Trophoblast cell (in vitro differentiated cells and primary cell): ENCODE data around the gene ELFN1.

ENCODE experiments used
- DNase-seq, 2 donors: peaks; one replicate each; pipeline ENCODE4 v3.0.0-alpha.2; 2016
- H2AFZ ChIP-seq: 2 replicates; pipeline ENCODE4 v1.6.1; 2013; ENCODE audit warnings: low read length, moderate library complexity, mild to moderate bottlenecking; ENCODE audit not compliant: insufficient read depth, poor library complexity
- H2AK5ac ChIP-seq: 2 replicates; pipeline ENCODE4 v1.6.1; 2013; ENCODE audit warnings: mild to moderate bottlenecking, low read length
- H2BK120ac ChIP-seq: 2 replicates; pipeline ENCODE4 v1.6.1; 2013; ENCODE audit warnings: low read length, mild to moderate bottlenecking, moderate library complexity; ENCODE audit not compliant: insufficient read depth, poor library complexity
- H2BK12ac ChIP-seq: 2 replicates; pipeline ENCODE4 v1.6.1; 2013; ENCODE audit warnings: mild to moderate bottlenecking, low read length, moderate library complexity
- H2BK5ac ChIP-seq: 2 replicates; pipeline ENCODE4 v1.6.1; 2013; ENCODE audit warnings: low read length, low read depth, moderate library complexity, mild to moderate bottlenecking; ENCODE audit not compliant: poor library complexity
- H3K14ac ChIP-seq: 2 replicates; pipeline ENCODE4 v1.6.1; 2013; ENCODE audit warnings: mild to moderate bottlenecking, low read length
- H3K18ac ChIP-seq: 2 replicates; pipeline ENCODE4 v1.6.1; 2013; ENCODE audit warnings: mild to moderate bottlenecking, low read length
- H3K23ac ChIP-seq: 2 replicates; pipeline ENCODE4 v1.6.1; 2013; ENCODE audit warnings: low read length
- H3K27ac ChIP-seq: 2 replicates; pipeline ENCODE4 v1.5.1; 2013; ENCODE audit warnings: low read depth, mild to moderate bottlenecking, inconsistent platforms, low read length, moderate library complexity
- H3K27me3 ChIP-seq: 2 replicates; pipeline ENCODE4 v1.6.1; 2013; ENCODE audit warnings: inconsistent platforms, mild to moderate bottlenecking, low read length, moderate library complexity; ENCODE audit not compliant: insufficient read depth
- H3K36me3 ChIP-seq, 2 experiments: 1 replicate in 1 of 2; 2 replicates in 1 of 2; pipeline ENCODE4 v1.6.1; 2013; ENCODE audit warnings: low read length in 2 of 2, mild to moderate bottlenecking in 2 of 2, moderate library complexity in 1 of 2; ENCODE audit not compliant: insufficient read depth in 2 of 2, control insufficient read depth in 1 of 2
- H3K4ac ChIP-seq: 2 replicates; pipeline ENCODE4 v1.6.1; 2013; ENCODE audit warnings: low read depth, mild to moderate bottlenecking, low read length, moderate library complexity
- H3K4me1 ChIP-seq, 2 experiments: 1 replicate in 1 of 2; 2 replicates in 1 of 2; pipeline ENCODE4 v1.6.1; 2013; ENCODE audit warnings: low read length in 2 of 2, mild to moderate bottlenecking in 2 of 2, moderate library complexity in 1 of 2; ENCODE audit not compliant: insufficient read depth in 2 of 2, control insufficient read depth in 1 of 2
- H3K4me2 ChIP-seq: 2 replicates; pipeline ENCODE4 v1.6.1; 2013; ENCODE audit warnings: inconsistent platforms, mild to moderate bottlenecking, low read length, moderate library complexity
- H3K4me3 ChIP-seq: 2 replicates; pipeline ENCODE4 v1.5.1; 2013; ENCODE audit warnings: mild to moderate bottlenecking, low read depth, low read length, inconsistent platforms
- H3K79me1 ChIP-seq: one replicate; pipeline ENCODE4 v1.6.1; 2013; ENCODE audit warnings: low read length
- H3K79me2 ChIP-seq: 2 replicates; pipeline ENCODE4 v1.6.1; 2013; ENCODE audit warnings: low read length, mild to moderate bottlenecking; ENCODE audit not compliant: control insufficient read depth, insufficient read depth, poor library complexity
- H3K9ac ChIP-seq: 2 replicates; pipeline ENCODE4 v1.6.1; 2013; ENCODE audit warnings: mild to moderate bottlenecking, low read length
- H3K9me3 ChIP-seq: 2 replicates; pipeline ENCODE4 v1.6.1; 2013; ENCODE audit warnings: low read depth, mild to moderate bottlenecking, control low read depth, inconsistent platforms, low read length; ENCODE audit not compliant: insufficient read depth
- H4K12ac ChIP-seq: 2 replicates; pipeline ENCODE4 v1.6.1; 2013; ENCODE audit warnings: low read depth, mild to moderate bottlenecking, low read length, moderate library complexity
- H4K8ac ChIP-seq: 2 replicates; pipeline ENCODE4 v1.6.1; 2013; ENCODE audit warnings: low read depth, mild to moderate bottlenecking, low read length, moderate library complexity
- H4K91ac ChIP-seq: one replicate; pipeline ENCODE4 v1.6.1; 2013; ENCODE audit warnings: low read depth, mild to moderate bottlenecking, low read length, moderate library complexity
- WGBS: extraction: QIAGEN DNeasy Blood & Tissue Kit; methylation state at CpG from one replicate; pipeline ENCODE4 v1.1.7; 2013; ENCODE audit warnings: missing lambda C conversion rate; ENCODE audit not compliant: insufficient read length, insufficient coverage; ENCODE audit errors: extremely low coverage; 5-methylcytosine and 5-hydroxymethylcytosine counted together

The ELFN1 gene

GRCh38 chr7:1650363-1651030, 19.6 kb upstream of the ELFN1 start:
- H3K4me3 ChIP-seq: no peak overlapping the region
- H3K36me3 ChIP-seq: no peaks in the 10 kb centered on the region
- no peaks in the 10 kb centered on the region for H3K79me1 ChIP-seq
- H3K4me2 ChIP-seq: no peak overlapping the region
- no peak overlapping the region for H2BK12ac ChIP-seq
- H3K27me3 ChIP-seq: no peaks in the 10 kb centered on the region
- no peak overlapping the region for H4K91ac ChIP-seq
- no peak overlapping the region for H3K4ac ChIP-seq
- no peak overlapping the region for H4K8ac ChIP-seq
- H3K4me1 ChIP-seq: no peaks in the 10 kb centered on the region
- H2BK120ac ChIP-seq: no peak overlapping the region
- WGBS: no CpG with 5 or more reads among the region's 23 CpGs
- no peak for DNase-seq
- no peak overlapping the region for H3K18ac ChIP-seq
- no peak overlapping the region for H3K14ac ChIP-seq
- H3K9ac ChIP-seq: no peak overlapping the region
- no peak overlapping the region for H3K23ac ChIP-seq
- H2BK5ac ChIP-seq: no peak overlapping the region
- H3K9me3 ChIP-seq: peaks cover 4% of the 10 kb centered on the region
- H3K27ac ChIP-seq: no peak overlapping the region
- no peaks in the 10 kb centered on the region for H3K79me2 ChIP-seq
- no peak overlapping the region for H2AK5ac ChIP-seq
- H4K12ac ChIP-seq: no peak overlapping the region
- H2AFZ ChIP-seq: no peak overlapping the region

- H2AK5ac ChIP-seq: no peak overlapping the region
- no peaks in the 10 kb centered on the region for H3K36me3 ChIP-seq
- no peak overlapping the region for H3K14ac ChIP-seq
- no peak overlapping the region for H3K4me2 ChIP-seq
- no peak for DNase-seq
- no peak overlapping the region for H3K4me3 ChIP-seq
- no peak overlapping the region for H3K9ac ChIP-seq
- no peaks in the 10 kb centered on the region for H3K4me1 ChIP-seq
- no peak overlapping the region for H4K12ac ChIP-seq
- no peaks in the 10 kb centered on the region for H3K79me2 ChIP-seq
- H3K9me3 ChIP-seq: peaks cover 6% of the 10 kb centered on the region
- no peak overlapping the region for H2BK12ac ChIP-seq
- no peak overlapping the region for H2BK120ac ChIP-seq
- WGBS: no CpG with 5 or more reads among the region's 13 CpGs
- no peaks in the 10 kb centered on the region for H3K79me1 ChIP-seq
- no peak overlapping the region for H4K91ac ChIP-seq
- H2BK5ac ChIP-seq: no peak overlapping the region
- no peak overlapping the region for H3K18ac ChIP-seq
- no peak overlapping the region for H3K23ac ChIP-seq
- no peak overlapping the region for H4K8ac ChIP-seq
- no peak overlapping the region for H3K4ac ChIP-seq
- H3K27ac ChIP-seq: no peak overlapping the region
- H2AFZ ChIP-seq: no peak overlapping the region
- no peaks in the 10 kb centered on the region for H3K27me3 ChIP-seq
These were observed 19.0 kb upstream of the ELFN1 start for GRCh38 chr7:1651031-1651446.

- no peak overlapping the region for H2BK12ac ChIP-seq
- no peak overlapping the region for H4K8ac ChIP-seq
- no peak overlapping the region for H3K9ac ChIP-seq
- no peaks in the 10 kb centered on the region for H3K79me1 ChIP-seq
- H2BK5ac ChIP-seq: no peak overlapping the region
- no peak overlapping the region for H2AFZ ChIP-seq
- H3K4ac ChIP-seq: no peak overlapping the region
- no peak overlapping the region for H3K27ac ChIP-seq
- no peak for DNase-seq
- H4K12ac ChIP-seq: no peak overlapping the region
- peaks cover 6% of the 10 kb centered on the region for H3K9me3 ChIP-seq
- no peak overlapping the region for H3K14ac ChIP-seq
- no peak overlapping the region for H3K23ac ChIP-seq
- H2AK5ac ChIP-seq: no peak overlapping the region
- no peak overlapping the region for H3K18ac ChIP-seq
- no peaks in the 10 kb centered on the region for H3K4me1 ChIP-seq
- H2BK120ac ChIP-seq: no peak overlapping the region
- H3K79me2 ChIP-seq: no peaks in the 10 kb centered on the region
- H3K4me2 ChIP-seq: no peak overlapping the region
- H3K36me3 ChIP-seq: no peaks in the 10 kb centered on the region
- no peaks in the 10 kb centered on the region for H3K27me3 ChIP-seq
- H4K91ac ChIP-seq: no peak overlapping the region
- no CpG with 5 or more reads among the region's 6 CpGs for WGBS
- H3K4me3 ChIP-seq: no peak overlapping the region
These were observed 18.2 kb upstream of the ELFN1 start for GRCh38 chr7:1651891-1652290.

GRCh38 chr7:1653500-1653899, 16.6 kb upstream of the ELFN1 start:
- no peaks in the 10 kb centered on the region for H3K79me2 ChIP-seq
- DNase-seq: no peak
- no peak overlapping the region for H3K27ac ChIP-seq
- H3K79me1 ChIP-seq: no peaks in the 10 kb centered on the region
- no CpG with 5 or more reads among the region's 4 CpGs for WGBS
- H2BK5ac ChIP-seq: no peak overlapping the region
- no peak overlapping the region for H2AFZ ChIP-seq
- no peak overlapping the region for H3K4ac ChIP-seq
- no peak overlapping the region for H4K12ac ChIP-seq
- peak overlapping the region; percentile 35 for H3K9ac ChIP-seq
- H2BK120ac ChIP-seq: no peak overlapping the region
- no peak overlapping the region for H3K4me2 ChIP-seq
- H2BK12ac ChIP-seq: no peak overlapping the region
- H2AK5ac ChIP-seq: no peak overlapping the region
- H3K23ac ChIP-seq: peak overlapping the region; percentile 28
- H3K27me3 ChIP-seq: no peaks in the 10 kb centered on the region
- H3K18ac ChIP-seq: no peak overlapping the region
- H4K91ac ChIP-seq: no peak overlapping the region
- peaks cover 6% of the 10 kb centered on the region for H3K9me3 ChIP-seq
- H3K4me1 ChIP-seq: no peaks in the 10 kb centered on the region
- H3K4me3 ChIP-seq: peak overlapping the region; percentile 31
- H4K8ac ChIP-seq: no peak overlapping the region
- H3K14ac ChIP-seq: no peak overlapping the region
- no peaks in the 10 kb centered on the region for H3K36me3 ChIP-seq
